Activated T-cell treated with anti-CD3 and anti-CD28 coated beads, Interleukin-2, amount 50 U/mL, for 24 hours (primary cell): Measurements from ENCODE around the gene RASGRF2.
"Not testable (repeated sequence)": the region's sequence is repeated elsewhere in the genome, so short reads cannot be mapped to it uniquely, and the experiment has no call there.

ENCODE experiments used
- DNase-seq: peaks from one replicate; pipeline ENCODE4 v3.0.0-alpha.2; 2020
- H3K27ac Mint-ChIP-seq: 2 replicates; pipeline ENCODE4 v1.8.0; 2020; ENCODE audit warnings: mild to moderate bottlenecking, mixed read lengths
- H3K27me3 Mint-ChIP-seq: 2 replicates; pipeline ENCODE4 v1.8.0; 2020; ENCODE audit warnings: mixed read lengths
- H3K36me3 Mint-ChIP-seq: 2 replicates; pipeline ENCODE4 v1.8.0; 2020; ENCODE audit warnings: low read depth, mixed read lengths
- H3K4me1 Mint-ChIP-seq: 2 replicates; pipeline ENCODE4 v1.8.0; 2020; ENCODE audit warnings: low read depth, mixed read lengths
- H3K4me3 Mint-ChIP-seq: 2 replicates; pipeline ENCODE4 v1.8.0; 2020; ENCODE audit warnings: mild to moderate bottlenecking, moderate library complexity, mixed read lengths
- H3K9me3 Mint-ChIP-seq: 2 replicates; pipeline ENCODE4 v1.8.0; 2020; ENCODE audit warnings: mixed read lengths

RASGRF2 gene

DNA sequence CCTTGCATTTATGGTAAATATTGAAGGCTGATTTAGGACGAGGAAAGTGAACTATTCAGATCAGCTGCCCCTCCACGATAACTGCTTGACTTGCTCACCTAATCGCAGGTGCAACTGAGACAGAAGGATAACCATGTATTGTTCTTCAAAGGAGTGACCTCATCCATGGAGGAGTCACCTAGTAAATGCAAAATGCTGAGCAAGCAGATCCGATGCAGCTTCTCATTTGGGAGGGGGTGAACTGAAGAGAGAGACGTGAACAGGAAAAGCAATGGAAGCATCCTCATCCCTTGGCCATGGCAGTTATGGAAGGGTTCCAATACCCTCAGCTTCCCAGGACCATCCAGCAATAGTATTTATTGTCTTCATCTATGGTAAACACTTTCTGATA is 47.5 kb downstream of the RASGRF2 start:
- H3K4me3 Mint-ChIP-seq = peak overlapping the region; percentile 81
- H3K27ac Mint-ChIP-seq = peak overlapping the region; percentile 98
- no peaks in the 10 kb centered on the region for H3K27me3 Mint-ChIP-seq
- peaks cover 77% of the 10 kb centered on the region for H3K4me1 Mint-ChIP-seq
- H3K9me3 Mint-ChIP-seq = peaks cover 3% of the 10 kb centered on the region
- peaks cover 17% of the 10 kb centered on the region for H3K36me3 Mint-ChIP-seq
- peak; percentile 56 for DNase-seq

DNA sequence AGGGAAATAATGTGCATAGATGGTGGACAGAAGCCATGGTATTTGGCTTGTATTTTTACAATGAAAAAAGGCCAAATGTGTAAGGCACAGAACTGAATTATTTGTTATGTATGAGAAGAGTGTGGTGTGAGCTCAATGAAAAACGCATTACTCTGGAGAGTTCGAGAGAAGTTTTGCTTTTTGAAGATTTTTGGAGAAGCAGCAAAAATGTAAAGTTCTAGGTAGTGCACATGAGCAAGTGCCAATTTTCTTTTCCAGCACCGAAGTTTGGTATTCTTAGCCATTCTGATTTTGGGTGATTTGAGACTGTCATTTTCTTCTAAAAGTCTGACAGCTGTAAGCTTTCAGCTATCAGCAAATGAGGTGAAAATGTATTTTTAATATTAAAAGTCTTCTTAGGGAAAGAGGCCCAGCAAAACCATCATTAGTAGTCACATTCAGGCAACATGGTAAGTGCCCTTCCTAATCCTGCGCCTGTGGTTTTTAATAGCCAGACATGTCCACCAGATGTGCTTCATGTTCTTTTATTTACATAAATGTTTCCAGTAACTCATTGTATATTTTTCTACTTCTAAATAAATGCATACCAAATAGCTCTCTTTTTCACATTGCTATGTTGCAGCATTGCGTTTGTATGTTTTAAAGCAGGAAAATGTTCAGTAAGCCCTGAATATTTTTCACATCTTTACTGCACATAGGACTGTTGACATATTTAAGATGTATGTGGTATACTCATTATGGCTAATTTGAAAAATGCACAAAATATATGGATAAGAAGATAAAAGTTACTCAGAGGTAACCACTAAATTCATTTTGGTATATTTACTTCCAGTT is 50.4 kb downstream of the RASGRF2 start:
- peaks cover 70% of the 10 kb centered on the region for H3K4me1 Mint-ChIP-seq
- H3K27me3 Mint-ChIP-seq = no peaks in the 10 kb centered on the region
- no peak for DNase-seq
- no peak overlapping the region for H3K4me3 Mint-ChIP-seq
- H3K36me3 Mint-ChIP-seq = peaks cover 10% of the 10 kb centered on the region
- peak overlapping the region; percentile 12 for H3K27ac Mint-ChIP-seq
- peaks cover 2% of the 10 kb centered on the region for H3K9me3 Mint-ChIP-seq

DNA sequence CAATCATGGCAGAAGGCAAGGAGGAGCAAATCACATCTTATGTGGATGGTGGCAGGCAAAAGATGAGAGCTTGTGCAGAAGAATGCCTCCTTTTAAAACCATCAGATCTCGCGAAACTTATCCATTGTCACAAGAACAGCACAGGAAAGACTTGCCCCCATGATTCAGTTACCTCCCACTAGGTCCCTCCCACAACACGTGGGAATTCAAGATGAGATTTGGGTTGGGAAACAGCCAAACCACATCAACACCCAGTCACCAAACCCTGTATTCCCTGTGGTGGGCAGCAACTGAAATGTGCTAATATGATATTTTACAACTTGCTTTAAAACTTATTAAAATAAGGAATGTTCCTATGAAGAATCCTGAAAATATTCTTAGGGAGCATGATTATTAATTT is 54.2 kb downstream of the RASGRF2 start:
- H3K27me3 Mint-ChIP-seq = no peaks in the 10 kb centered on the region
- H3K36me3 Mint-ChIP-seq = peaks cover 8% of the 10 kb centered on the region
- H3K4me1 Mint-ChIP-seq = peaks cover 74% of the 10 kb centered on the region
- H3K4me3 Mint-ChIP-seq = no peak overlapping the region
- DNase-seq = no peak
- peak overlapping the region; percentile 18 for H3K27ac Mint-ChIP-seq
- no peaks in the 10 kb centered on the region for H3K9me3 Mint-ChIP-seq

DNA sequence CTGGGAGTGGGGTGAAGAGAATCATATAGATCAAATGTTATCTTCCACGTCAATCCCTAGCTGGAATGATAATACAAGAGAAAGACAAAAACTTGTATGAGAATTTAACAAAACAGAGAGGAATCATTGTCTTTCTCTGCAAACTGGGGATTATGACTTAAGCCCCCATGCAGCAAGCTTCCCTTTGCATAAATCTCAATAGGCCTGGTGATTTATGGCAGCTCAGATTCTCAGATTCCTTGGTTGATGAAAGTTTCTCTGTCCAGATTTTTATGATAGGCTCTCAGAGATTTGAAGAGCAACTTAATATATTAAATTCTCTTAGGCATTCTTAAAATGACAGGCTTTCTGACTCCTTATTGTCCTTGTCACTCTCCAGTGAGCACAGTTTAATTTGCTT is 56.0 kb downstream of the RASGRF2 start:
- H3K36me3 Mint-ChIP-seq = peaks cover 8% of the 10 kb centered on the region

DNA sequence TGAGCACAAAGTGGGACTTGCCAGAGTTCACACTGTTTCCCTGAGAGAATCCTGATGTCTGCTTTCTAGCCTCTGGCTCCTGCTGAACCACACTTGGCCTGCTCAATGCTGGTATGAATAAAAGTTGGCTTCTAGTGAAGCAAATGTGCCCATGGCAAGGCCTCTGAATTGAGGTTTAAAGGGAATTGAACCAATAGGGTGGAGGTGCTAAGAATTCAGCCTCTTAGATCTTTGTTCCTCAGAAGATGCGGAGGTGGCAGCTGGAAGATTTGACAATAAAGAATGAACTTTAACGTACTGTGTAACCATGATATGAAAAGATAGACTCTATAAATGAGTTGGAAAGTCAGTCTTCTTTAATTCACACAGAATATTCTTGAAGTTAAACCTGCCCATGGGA is 57.2 kb downstream of the RASGRF2 start:
- peak overlapping the region; percentile 40 for H3K4me3 Mint-ChIP-seq
- H3K27me3 Mint-ChIP-seq = no peaks in the 10 kb centered on the region
- peak overlapping the region; percentile 90 for H3K27ac Mint-ChIP-seq
- H3K36me3 Mint-ChIP-seq = peaks cover 5% of the 10 kb centered on the region
- no peak for DNase-seq
- H3K4me1 Mint-ChIP-seq = peaks cover 81% of the 10 kb centered on the region
- no peaks in the 10 kb centered on the region for H3K9me3 Mint-ChIP-seq

More for the DNA sequence above, 56.0 kb downstream of the RASGRF2 start:
- H3K9me3 Mint-ChIP-seq = no peaks in the 10 kb centered on the region
- H3K4me3 Mint-ChIP-seq = no peak overlapping the region
- no peak for DNase-seq
- peaks cover 77% of the 10 kb centered on the region for H3K4me1 Mint-ChIP-seq
- H3K27ac Mint-ChIP-seq = no peak overlapping the region
- H3K27me3 Mint-ChIP-seq = no peaks in the 10 kb centered on the region

DNA sequence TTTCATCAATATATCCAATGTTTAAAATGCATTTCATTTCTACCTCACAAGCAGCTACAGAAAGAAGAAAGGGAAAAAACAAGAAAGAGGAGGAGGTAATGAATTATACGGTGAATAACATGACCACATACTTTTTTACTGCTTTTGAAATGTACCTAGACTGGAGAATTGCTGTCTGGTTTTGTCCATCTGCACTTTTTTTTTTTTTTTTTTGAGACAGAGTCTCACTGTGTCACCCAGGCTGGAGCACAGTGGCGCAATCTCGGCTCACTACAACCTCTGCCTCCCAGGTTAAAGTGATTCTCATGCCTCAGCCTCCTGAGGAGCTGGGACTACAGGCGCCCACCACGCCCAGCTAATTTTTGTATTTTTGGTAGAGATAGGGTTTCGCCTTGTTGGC is 58.4 kb downstream of the RASGRF2 start:
- Mint-ChIP-seq H3K27ac (peak overlapping the region; percentile 90), H3K4me3 (peak overlapping the region; percentile 47), H3K4me1 (peaks cover 85% of the 10 kb centered on the region)
- H3K9me3 Mint-ChIP-seq, DNase-seq, H3K36me3 Mint-ChIP-seq, H3K27me3 Mint-ChIP-seq: not testable (repeated sequence)

DNA sequence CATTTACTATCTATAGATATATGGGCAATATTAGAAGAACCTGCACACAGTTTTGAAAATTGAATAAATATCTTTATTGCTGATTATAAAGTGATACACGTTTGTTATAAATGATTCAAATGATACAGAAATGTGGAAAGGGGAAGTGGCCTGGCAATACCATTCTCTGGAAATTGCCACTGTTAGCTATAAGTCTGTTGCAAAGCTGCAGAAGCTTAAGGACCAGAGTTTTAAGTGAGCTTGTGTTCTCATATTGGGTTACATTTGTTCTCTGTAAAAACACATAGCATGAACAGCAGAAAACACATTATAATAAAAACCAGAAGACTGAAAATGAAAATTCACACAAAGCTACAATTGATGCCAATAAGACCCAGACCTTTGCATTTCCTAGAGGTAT is 59.6 kb downstream of the RASGRF2 start:
- Mint-ChIP-seq H3K9me3 (no peaks in the 10 kb centered on the region), H3K36me3 (peaks cover 1% of the 10 kb centered on the region), H3K27ac (no peak overlapping the region), H3K4me1 (peaks cover 84% of the 10 kb centered on the region), H3K27me3 (no peaks in the 10 kb centered on the region), H3K4me3 (no peak overlapping the region)
- no peak for DNase-seq

DNA sequence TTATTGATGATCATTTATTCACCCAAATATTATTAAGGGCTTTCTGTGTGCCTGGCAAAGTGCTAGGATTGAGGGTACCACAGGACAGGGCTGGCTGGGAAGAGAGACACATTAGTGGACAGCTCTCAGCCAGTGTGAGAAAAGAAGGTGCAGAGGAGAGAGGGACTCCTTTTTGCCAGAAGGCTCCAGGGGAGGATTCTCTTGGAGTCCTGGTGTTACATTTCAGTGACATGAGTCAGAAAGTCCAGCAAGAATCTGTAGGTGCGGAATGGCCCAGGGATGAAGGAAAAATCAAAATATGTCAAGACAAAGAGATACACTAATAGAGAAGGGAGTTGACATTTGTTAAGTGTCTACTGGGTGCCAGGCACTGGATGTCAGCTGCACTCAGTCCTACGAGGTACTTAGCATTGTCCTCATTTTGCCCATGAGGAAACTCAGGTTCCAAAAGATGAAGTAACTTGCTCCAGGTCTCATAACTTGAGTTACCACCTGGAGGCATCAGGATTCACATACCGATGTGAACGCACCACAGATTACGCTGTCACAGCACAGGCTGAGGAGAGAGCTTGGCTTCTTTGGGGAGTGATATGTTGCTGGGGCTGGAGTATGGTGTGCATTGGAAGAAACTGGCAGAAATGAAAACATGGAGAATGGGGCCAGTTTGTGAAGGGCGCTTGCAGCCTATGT is 60.5 kb downstream of the RASGRF2 start:
- Mint-ChIP-seq H3K9me3 (no peaks in the 10 kb centered on the region), H3K4me3 (no peak overlapping the region), H3K27me3 (no peaks in the 10 kb centered on the region), H3K27ac (no peak overlapping the region), H3K36me3 (peaks cover 1% of the 10 kb centered on the region), H3K4me1 (peaks cover 90% of the 10 kb centered on the region)
- DNase-seq = no peak

DNA sequence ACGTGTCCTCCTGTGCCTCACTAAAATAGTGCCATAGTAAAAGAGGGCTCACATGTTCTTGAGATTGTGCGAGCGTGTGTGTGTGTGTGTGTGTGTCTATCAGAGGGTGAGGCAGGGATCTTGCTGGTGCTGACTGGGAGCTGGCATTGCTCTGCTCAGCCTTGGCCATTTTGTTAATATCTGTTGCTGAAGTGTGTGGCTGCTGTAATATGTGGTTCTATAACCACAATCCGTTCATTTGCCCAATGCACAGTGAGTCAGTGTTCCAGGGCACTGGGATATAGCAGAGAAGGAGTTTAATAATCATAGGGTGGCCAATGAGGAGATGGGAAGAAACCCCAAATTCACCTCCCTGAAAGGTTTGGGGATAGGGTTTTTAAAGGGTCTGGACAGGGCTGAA is 61.3 kb downstream of the RASGRF2 start:
- Mint-ChIP-seq H3K4me1 (peaks cover 86% of the 10 kb centered on the region), H3K27me3 (no peaks in the 10 kb centered on the region), H3K9me3 (no peaks in the 10 kb centered on the region), H3K27ac (peak overlapping the region; percentile 13), H3K36me3 (no peaks in the 10 kb centered on the region), H3K4me3 (no peak overlapping the region)
- DNase-seq = no peak

DNA sequence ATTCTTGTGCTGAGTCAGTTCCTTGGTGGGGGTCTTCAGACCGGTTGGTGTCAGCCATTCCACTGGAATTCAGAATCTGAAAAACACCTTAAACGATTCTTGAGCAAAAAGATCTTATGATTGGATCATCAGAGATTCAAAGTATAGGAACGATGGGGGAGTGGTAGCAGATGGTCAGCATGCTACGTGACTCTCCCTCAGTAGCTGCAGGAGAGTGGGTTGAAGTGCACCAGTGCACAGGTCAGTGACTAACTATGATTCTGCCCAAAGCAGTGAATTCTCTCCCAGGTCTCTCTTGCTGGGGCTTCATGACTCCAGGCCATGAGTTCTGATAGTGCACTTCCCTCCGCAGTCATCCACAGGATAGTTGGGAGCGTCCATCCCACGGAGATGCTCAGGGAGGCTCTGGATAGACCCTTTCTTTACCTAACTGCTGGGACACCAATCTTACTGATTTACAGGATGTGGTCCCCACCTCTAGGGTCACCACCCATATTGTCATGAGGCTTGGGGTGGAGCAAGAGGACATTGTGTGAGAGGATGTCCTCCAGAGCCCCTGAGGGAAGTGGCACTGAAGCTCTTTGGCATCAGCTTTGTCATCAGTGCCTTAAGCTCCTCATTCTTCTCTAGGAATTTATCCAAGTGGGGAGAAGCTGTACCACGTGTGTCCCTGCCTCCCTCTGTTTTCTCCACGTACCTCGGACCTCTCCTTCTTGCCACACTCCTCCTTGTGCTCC is 62.0 kb downstream of the RASGRF2 start:
- H3K27me3 Mint-ChIP-seq = no peaks in the 10 kb centered on the region
- no peak overlapping the region for H3K4me3 Mint-ChIP-seq
- peaks cover 86% of the 10 kb centered on the region for H3K4me1 Mint-ChIP-seq
- peak overlapping the region; percentile 13 for H3K27ac Mint-ChIP-seq
- no peak for DNase-seq
- no peaks in the 10 kb centered on the region for H3K9me3 Mint-ChIP-seq
- H3K36me3 Mint-ChIP-seq = no peaks in the 10 kb centered on the region

DNA sequence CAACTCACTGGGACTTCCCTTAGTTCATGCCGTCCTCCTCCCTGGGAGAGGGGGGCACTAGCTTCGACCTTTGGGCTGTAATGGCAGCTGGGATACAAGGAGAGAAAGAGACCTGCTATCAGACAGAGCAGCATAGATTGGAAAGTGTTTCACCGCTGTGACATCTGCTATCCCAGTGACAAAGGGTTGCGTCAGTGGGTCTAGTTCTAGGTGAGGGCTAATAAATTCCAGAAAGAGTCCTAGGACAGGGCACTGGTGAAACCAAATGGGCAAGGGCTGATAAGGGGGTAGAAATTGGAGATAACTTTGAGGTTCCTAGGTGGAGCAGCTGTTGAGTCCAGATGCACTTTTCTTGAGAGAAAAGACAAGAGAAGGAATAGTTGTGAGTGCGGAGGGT is 62.5 kb downstream of the RASGRF2 start:
- Mint-ChIP-seq H3K9me3 (no peaks in the 10 kb centered on the region), H3K27ac (no peak overlapping the region), H3K4me3 (no peak overlapping the region), H3K36me3 (no peaks in the 10 kb centered on the region), H3K4me1 (peaks cover 86% of the 10 kb centered on the region), H3K27me3 (no peaks in the 10 kb centered on the region)
- no peak for DNase-seq

DNA sequence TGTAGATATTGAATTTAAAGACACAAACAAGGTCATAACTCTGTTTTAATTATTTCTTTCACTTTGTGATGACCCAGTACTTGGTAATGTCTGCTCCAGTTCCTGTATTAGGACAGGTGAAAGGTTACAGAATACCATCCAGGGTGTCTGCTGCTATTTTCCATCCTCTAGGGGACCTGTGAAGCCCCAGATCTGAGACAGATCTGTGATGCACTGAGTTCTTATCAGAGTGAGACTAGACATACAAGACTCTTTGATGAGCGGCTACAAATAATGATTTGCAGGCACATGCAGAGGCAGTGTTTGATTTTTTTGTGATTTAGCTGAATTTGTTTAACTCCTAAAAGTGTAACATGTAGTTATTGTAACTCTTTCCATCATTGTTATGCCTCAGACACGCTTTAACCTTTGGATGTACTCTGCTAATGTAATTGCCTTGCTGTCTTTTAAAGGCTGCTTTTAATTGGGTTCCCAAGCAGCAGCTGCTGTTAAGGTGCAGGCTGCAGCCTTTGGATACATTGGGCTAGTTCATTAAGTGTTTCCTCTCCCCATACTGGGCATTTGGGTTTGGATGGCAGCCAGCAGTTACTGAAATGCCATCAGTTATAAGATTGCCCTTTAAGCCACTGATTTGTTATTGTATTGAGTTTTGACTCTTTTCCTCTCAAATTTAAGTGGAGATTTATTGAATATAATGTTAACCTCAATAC is 63.3 kb downstream of the RASGRF2 start:
- no peak for DNase-seq
- H3K4me3 Mint-ChIP-seq = no peak overlapping the region
- no peaks in the 10 kb centered on the region for H3K9me3 Mint-ChIP-seq
- H3K27ac Mint-ChIP-seq = no peak overlapping the region
- no peaks in the 10 kb centered on the region for H3K36me3 Mint-ChIP-seq
- no peaks in the 10 kb centered on the region for H3K27me3 Mint-ChIP-seq
- H3K4me1 Mint-ChIP-seq = peaks cover 81% of the 10 kb centered on the region

DNA sequence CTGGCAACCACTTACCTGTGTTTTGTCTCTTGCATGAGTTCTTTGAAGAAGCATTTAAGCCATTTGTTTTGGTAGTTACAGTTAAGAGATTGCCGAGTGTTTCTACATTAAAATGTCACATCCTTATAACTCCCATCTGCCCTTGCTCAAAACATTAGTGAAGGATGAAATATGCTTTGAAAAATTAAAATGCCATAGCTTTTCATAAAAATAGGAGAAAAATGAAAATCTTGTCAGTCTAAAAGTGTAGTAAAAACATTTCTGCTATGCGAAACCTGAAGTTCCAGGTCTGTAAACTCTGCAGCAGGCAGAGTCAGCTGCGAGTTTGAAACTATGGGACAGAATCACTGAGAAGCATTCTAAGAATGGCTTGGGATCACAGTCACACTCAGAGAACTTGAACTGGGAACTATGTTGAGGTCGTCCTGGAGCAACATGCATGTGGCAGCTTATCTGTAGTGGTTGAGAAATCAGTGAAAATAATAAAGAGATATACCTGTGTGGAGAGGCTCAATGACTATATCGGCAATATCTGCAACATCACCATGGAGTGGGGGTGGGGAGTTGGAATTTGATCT is 67.4 kb downstream of the RASGRF2 start:
- Mint-ChIP-seq H3K4me3 (no peak overlapping the region), H3K27ac (no peak overlapping the region), H3K4me1 (peaks cover 55% of the 10 kb centered on the region), H3K27me3 (no peaks in the 10 kb centered on the region), H3K9me3 (peaks cover 9% of the 10 kb centered on the region), H3K36me3 (peaks cover 5% of the 10 kb centered on the region)
- no peak for DNase-seq

DNA sequence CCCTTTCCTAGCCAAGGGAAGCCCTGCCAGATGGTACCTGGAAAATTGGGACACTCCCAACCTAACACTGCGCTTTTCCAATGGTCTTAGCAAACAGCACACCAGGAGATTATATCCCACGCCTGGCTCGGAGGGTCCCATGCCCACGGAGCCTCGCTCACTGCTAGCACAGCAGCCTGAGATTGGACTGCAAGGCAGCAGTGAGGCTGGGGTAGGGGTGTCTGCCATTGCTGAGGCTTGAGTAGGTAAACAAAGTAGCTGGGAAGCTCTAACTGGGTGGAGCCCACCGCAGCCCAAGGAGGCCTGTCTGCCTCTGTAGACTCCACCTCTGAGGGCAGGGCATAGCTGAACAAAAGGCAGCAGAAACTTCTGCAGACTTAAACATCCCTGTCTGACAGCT is 68.7 kb downstream of the RASGRF2 start:
- not testable (repeated sequence) for H3K4me3 Mint-ChIP-seq, H3K27ac Mint-ChIP-seq, H3K36me3 Mint-ChIP-seq, H3K27me3 Mint-ChIP-seq, DNase-seq
- peaks cover 47% of the 10 kb centered on the region for H3K4me1 Mint-ChIP-seq
- peaks cover 11% of the 10 kb centered on the region for H3K9me3 Mint-ChIP-seq
